ENCODE measurements around the gene TUBG2.

Gene TUBG2

GRCh38 chr17:42704490-42704836 lies 45.4 kb downstream of the TUBG2 start:
- TF ChIP-seq CTCF (IDR thresholded peaks at IDR 0.05; ENCODE audit: control insufficient read depth, extremely low read depth, insufficient read depth) = no peak
- no peak overlapping the region for H3K4me3 ChIP-seq (ENCODE audit: low read depth, low read length)
- DNase-seq (ENCODE audit: low read depth) = no peak

- no peak overlapping the region for H3K4me3 ChIP-seq (ENCODE audit: low read depth, low read length)
- no peak for DNase-seq (ENCODE audit: low read depth)
- TF ChIP-seq CTCF (IDR thresholded peaks at IDR 0.05; ENCODE audit: control insufficient read depth, extremely low read depth, insufficient read depth) = no peak
Observed at GRCh38 chr17:42704837-42705494, 45.9 kb downstream of the TUBG2 start.

- DNase-seq (ENCODE audit: low read depth) = no peak
- no peak for TF ChIP-seq CTCF (IDR thresholded peaks at IDR 0.05; ENCODE audit: control insufficient read depth, extremely low read depth, insufficient read depth)
- H3K4me3 ChIP-seq (ENCODE audit: low read depth, low read length) = no peak overlapping the region
Observed at GRCh38 chr17:42706732-42707131, 47.6 kb downstream of the TUBG2 start.

- no peak for TF ChIP-seq CTCF (IDR thresholded peaks at IDR 0.05; ENCODE audit: control insufficient read depth, extremely low read depth, insufficient read depth)
- DNase-seq (ENCODE audit: low read depth) = no peak
- no peak overlapping the region for H3K4me3 ChIP-seq (ENCODE audit: low read depth, low read length)
Observed at GRCh38 chr17:42708588-42708987, 49.5 kb downstream of the TUBG2 start.

GRCh38 chr17:42709561-42709960 lies 50.5 kb downstream of the TUBG2 start:
- DNase-seq (ENCODE audit: low read depth) = no peak
- no peak for TF ChIP-seq CTCF (IDR thresholded peaks at IDR 0.05; ENCODE audit: control insufficient read depth, extremely low read depth, insufficient read depth)
- no peak overlapping the region for H3K4me3 ChIP-seq (ENCODE audit: low read depth, low read length)
